ENCODE data around the gene WDCP.
"Not testable (repeated sequence)": the region's sequence is repeated elsewhere in the genome, so short reads cannot be mapped to it uniquely, and the experiment has no call there.

WDCP gene

GRCh38 chr2:24058564-24059271 is 11.5 kb upstream of the WDCP start:
- no peak for DNase-seq

GRCh38 chr2:24055750-24056149 is 8.6 kb upstream of the WDCP start:
- DNase-seq = no peak

DNA sequence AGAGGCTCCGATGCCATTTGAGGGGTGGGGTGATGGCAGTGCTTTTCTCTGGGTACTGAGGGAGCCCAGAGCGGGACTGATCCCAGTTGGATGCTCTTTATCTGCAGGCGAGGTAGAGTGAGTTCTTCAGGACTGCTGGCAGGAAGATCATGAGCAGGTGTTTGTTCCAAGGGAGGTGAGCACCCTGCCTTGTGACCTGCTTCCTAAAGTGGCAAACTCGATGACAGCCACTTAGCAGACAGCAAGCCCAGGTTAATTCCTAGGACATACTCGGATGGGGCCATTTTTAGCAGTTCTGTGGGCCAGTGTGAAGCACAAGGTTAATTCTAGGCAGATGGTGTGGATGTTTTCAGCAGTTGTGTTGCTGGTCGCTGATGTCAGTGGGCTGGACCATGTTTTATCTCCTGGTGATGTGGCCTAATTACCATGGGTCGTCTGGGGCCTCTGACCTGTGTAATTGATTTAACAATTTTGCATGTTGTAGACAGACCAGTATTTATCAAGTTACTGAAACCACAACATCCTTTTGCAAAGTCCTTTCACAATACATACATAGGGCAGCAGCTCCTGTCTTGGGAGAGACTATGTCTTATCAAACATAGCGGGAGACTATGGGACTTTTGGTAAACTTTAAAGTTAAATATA is 7.3 kb upstream of the WDCP start:
- no peak for DNase-seq

- no peak for DNase-seq
Measured at GRCh38 chr2:24052951-24053350, 5.8 kb upstream of the WDCP start.

DNA sequence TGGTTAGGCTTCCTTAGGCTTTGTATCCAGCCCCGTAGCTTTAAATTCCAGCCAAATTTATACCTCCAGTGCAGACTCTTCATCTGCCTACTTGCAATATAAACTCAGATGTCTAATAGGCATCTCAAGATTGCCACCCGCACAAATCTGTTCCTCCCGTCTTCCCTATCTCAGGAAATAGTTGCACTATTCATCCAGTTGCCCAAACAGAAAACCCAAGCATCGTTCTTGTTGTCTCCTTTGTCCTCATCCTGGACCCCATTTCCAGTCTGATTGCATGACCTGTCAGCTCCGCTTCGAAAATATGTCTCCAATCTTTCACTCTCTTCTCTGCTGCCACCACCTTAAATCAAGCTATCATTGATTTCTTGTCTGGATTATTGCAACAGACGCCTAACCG is 4.6 kb upstream of the WDCP start:
- no peak for DNase-seq

- peak in 1 of 2 donors; percentile 12 for DNase-seq
Measured at GRCh38 chr2:24050041-24050979, 3.1 kb upstream of the WDCP start.

GRCh38 chr2:24049485-24050021 is 2.4 kb upstream of the WDCP start, which contains the start of gene FKBP1B:
Gene FKBP1B (plus strand): TSS chr2:24049741. CDS start chr2:24049850, 109 bp downstream.
- peak in 1 of 2 donors; percentile 12 for DNase-seq

GRCh38 chr2:24048769-24049484 is 1.7 kb upstream of the WDCP start:
- DNase-seq = no peak

GRCh38 chr2:24047703-24048033 is 477 bp upstream of the WDCP start:
- DNase-seq = no peak

DNA sequence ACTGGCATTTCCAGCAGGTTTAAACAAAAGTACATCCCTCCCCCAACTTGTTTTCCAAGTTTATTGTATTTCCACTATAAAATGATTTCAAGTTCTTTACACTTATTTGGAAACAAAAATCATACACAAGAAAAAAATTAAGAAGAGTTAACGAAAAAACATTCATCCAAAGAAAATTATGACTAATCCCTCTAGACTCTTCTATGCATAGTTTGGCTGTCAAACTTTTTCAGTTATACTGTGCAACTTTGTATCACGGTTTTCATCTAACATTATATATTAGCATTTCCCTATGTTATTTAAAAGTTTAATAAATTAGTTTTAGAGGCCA is 627 bp downstream of the WDCP start:
- no peak for DNase-seq

DNA sequence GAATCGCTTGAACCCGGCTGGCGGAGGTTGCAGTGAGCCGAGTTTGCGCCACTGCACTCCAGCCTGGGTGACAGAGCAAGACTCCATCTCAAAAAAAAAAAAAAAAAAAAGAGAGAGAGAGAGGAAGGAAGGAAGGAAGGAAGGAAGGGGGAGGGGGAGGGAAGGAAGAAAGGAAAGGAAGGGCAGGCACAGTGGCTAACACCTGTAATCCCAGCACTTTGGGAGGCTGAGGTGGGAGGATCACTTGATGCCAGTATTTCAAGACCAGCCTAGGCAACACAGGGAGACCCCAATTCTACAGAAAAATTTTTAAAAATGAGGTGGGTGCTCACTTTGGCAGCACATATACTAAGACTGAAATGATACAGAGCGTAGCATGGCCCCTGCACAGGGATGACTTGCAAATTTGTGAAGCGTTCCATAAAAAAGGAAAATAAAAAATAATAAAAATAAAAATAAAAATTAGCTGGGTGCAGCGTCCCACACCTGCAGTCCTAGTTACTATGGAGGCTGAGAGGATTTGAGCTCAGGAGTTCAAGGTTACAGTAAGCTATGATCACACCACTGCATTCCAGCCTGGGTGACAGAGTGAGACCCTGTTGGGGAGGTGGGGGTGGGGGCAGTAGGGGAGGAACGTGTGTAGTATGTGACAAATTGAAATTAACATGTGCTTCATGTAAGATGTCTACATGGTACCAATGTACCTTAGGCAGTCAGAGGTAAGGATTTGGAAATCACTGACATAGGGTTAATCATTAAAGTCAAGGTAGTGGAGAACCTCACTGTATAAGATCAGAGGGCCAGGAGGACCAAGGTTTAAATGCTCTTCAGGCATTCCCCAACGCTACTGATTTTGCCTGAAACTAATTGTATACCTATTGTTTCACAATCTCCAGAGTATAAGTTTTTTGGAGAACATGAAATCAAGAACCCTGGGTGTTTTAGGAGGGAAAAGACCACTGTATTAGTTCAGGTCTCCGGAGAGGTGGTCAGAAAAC is 1.4 kb downstream of the WDCP start:
- no peak for DNase-seq

- not testable (repeated sequence) for DNase-seq
Measured at GRCh38 chr2:24043133-24043532, 4.1 kb downstream of the WDCP start.

DNA sequence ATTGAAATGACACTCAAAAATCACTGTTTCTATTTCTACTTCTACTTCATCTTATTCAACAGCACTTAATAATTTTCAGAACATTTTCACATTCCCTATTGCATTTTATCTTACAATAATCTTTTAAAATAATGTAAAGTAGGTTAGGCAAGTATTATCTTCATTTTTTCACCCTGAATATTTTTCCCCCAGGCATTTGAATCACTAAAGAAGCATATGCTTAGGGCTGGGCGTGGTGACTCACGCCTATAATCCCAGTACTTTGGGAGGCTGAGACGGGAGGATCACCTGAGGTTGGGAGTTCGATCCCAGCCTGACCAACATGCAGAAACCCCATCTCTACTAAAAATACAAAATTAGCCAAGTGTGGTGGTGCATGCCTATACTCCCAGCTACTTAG is 6.7 kb downstream of the WDCP start:
- DNase-seq = no peak

DNA sequence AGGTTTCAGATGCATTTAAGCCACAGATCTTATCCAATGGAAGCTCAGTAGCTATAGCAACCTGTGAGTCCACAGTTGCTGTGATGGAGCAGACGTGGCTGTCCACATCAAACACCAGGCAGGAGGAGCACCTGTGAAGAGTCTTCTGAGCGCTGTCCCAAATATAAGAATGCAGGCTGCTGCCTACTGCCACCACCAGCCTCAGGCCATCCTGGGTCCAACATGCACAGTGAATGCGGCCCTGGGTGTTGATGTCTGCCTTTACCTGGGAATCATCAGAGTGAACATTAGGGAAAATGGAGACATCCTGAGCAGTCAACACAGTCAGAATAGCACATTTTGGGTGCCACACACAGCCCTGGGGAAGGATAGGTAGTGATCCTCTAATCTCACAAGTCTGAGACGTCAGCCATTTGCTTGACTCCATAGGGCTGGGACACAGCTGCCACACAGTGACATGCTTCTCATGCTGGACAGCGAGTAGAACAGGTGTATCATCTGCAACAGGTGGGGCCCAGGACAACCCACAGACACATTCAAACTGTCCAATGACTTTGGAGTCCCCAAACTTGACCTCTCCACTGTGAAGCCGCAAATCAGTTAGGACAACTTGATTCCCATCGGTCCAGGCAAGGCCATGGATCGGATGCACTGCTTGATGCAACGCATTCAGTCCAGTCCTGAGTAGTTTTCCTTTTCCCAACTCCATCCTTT is 8.2 kb downstream of the WDCP start:
- DNase-seq = no peak

DNA sequence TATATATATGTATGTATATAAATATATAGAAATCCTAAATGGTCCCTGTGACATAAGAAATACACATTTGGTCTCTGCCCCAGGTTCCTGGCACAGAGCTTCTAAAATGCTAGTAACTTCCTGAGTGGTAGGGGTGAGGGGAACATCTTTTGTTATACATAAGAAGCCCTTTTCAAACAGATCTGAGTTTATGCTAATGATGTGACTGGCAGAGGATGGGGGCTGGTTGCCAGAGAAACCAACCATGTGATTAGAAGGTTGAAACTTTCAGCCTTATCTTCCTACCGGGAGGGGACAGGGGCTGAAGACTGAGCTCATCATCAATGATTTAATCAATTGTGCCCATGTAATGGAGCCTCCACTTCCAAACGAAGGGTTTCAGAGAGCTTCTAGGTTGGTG is 21.0 kb downstream of the WDCP start:
- no peak for DNase-seq

DNA sequence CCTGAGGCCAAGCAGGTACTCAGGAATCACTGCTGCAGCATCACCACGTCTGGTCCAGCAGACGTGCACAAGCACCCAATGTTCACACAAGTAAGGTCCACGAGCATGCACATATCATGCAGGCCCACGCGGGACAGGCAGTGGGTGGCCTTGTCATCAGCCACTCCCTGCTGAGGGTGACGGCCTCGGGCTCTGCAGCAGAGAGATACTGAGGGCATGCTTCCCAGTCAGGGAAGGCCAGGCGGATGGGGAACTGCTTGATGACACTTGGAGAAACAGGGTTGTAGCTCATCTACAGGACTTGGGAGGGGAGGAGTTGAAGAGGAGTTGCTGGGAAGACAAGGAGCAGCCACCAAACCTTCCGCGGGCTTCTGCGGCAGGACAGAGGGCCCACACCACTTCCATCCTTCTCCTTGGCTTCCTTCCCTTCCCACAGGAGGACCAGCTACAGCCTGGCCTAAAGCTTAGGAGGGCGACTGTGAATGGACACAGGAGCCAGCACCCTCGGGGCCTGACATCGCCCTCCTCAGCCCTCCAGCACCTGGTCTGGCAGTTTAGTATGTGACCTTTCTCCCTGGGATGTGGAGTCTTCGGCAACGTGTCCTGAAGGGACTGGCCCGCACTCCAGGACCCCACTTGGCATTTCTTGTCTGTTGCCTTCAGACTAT is 22.1 kb downstream of the WDCP start:
- no peak for DNase-seq

GRCh38 chr2:24024018-24024417 is 23.2 kb downstream of the WDCP start:
- no peak for DNase-seq

GRCh38 chr2:24022975-24023575 is 24.1 kb downstream of the WDCP start:
- no peak for DNase-seq

- DNase-seq = no peak
Measured at GRCh38 chr2:24022324-24022974, 24.7 kb downstream of the WDCP start.
